MCF 10A (cell line): ENCODE measurements around the gene SLC45A1. TPM values are rescaled to one million over a fixed set of nuclear protein-coding genes. Genes with fewer than 3 reads are reported as not detected.

Experiments used
- BruUV-seq: library from RNA; stranded (reverse); fragments of 400-500 nt; replicated peaks from 2 replicates; lab custom pipeline; 2021; lab: Mats Ljungman, UMichigan
- CTCF ChIA-PET: fragments of 300-600 bp; sonication (Branson Sonifier 250); formaldehyde crosslinking; extraction: SDS; loops from one replicate; lab custom pipeline; 2021; ENCODE audit warnings: antibody characterized with exemption, inconsistent platforms; lab: Yijun Ruan, JAX
- POLR2A ChIA-PET: fragments of 300-600, 350-650 bp; sonication (Branson Sonifier 250); formaldehyde crosslinking; extraction: SDS; loops from one replicate; lab custom pipeline; 2020; ENCODE audit warnings: antibody characterized with exemption, inconsistent platforms; lab: Yijun Ruan, JAX
- DNase-seq: peaks from one replicate; pipeline ENCODE4 v3.0.0-alpha.2; 2018; ENCODE audit not compliant: unreplicated experiment
- H3K27ac Mint-ChIP-seq: one replicate; pipeline ENCODE4 v1.8.0; 2022; ENCODE audit warnings: mild to moderate bottlenecking, low read depth, mixed read lengths; ENCODE audit not compliant: unreplicated experiment
- H3K27me3 Mint-ChIP-seq: one replicate; pipeline ENCODE4 v1.8.0; 2022; ENCODE audit warnings: mixed read lengths; ENCODE audit not compliant: insufficient read depth, unreplicated experiment
- H3K36me3 Mint-ChIP-seq: one replicate; pipeline ENCODE4 v1.8.0; 2022; ENCODE audit warnings: mild to moderate bottlenecking, moderate library complexity, mixed read lengths; ENCODE audit not compliant: insufficient read depth, unreplicated experiment
- H3K4me1 Mint-ChIP-seq: one replicate; pipeline ENCODE4 v1.8.0; 2022; ENCODE audit warnings: mixed read lengths; ENCODE audit not compliant: insufficient read depth, unreplicated experiment
- H3K4me3 Mint-ChIP-seq: one replicate; pipeline ENCODE4 v1.8.0; 2022; ENCODE audit warnings: mild to moderate bottlenecking, moderate library complexity, mixed read lengths; ENCODE audit not compliant: unreplicated experiment
- H3K9me3 Mint-ChIP-seq: one replicate; pipeline ENCODE4 v1.8.0; 2022; ENCODE audit warnings: mixed read lengths; ENCODE audit not compliant: unreplicated experiment
- intact Hi-C: fragments of 100-400 bp; cut with micrococcal nuclease; formaldehyde crosslinking; loops from 2 replicates; pipeline ENCODE4 v1.14.1; 2022
- total RNA-seq: library from RNA; stranded (reverse); gene quantifications from 2 replicates; pipeline ENCODE4 v1.2.3, GENCODE V29; 2022
- TF ChIP-seq, protein P1 (sequence below): fragments of 200-600 bp; IDR thresholded peaks from one replicate; pipeline ENCODE4 v1.8.0; 2022; ENCODE audit warnings: antibody characterized with exemption, mild to moderate bottlenecking; ENCODE audit not compliant: unreplicated experiment

The SLC45A1 gene
- total RNA-seq, 1 experiment from 2014 or later, result 0.30 TPM

DNA sequence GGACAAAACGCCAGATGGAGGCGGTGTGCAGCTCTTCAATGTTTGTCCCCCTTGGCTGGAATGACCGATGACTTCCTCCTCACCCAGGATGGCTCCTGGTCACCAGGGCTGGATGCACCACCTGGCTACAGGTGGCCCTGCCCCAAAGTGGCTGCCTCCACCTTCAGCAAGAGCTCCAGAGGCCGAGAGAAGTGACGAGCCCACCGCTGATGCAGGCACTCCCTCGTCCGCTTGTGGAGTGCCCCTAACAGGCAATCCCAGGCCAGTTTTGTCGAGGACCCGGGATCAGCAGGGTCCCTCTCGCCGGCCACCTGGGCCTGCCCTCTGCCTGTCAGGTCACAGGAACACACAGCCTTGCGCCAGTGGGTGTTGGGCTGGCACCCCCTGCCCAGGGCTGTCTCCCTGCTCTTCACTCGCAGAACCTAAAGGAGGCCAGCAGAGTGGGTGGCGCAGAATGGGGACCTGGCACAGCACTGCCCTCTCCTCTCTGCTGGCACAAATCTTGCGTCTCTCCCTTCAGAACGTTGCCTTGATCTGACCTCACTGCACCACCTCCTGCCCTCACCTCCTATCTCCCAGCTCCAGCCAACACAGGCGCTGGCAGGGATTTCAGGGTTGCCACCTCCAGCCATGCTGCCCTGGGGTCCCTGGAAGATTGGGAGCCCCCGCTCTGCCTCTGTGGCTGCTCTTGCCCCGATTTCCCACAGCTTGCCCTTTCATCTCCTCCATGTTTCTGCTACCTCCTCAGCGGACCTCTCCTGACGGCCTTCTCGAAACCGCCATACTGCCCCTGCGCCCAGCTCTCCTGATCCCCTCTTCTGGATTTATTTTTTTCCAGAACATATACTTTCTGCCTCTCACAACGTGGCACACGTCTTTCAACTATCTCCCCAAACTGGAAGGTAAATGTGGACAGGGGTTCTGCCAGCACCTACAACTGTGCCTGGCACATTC, 38.6 kb downstream of the SLC45A1 start:
- Mint-ChIP-seq H3K9me3 (no peaks in the 10 kb centered on the region), H3K27ac (peak overlapping the region; percentile 71), H3K27me3 (no peaks in the 10 kb centered on the region), H3K4me3 (no peak overlapping the region), H3K36me3 (peaks cover 80% of the 10 kb centered on the region), H3K4me1 (peaks cover 5% of the 10 kb centered on the region)
- intact Hi-C loops, result no loop called here
- ChIA-PET CTCF (interaction anchor here (0.6 to 1.1 kb wide), 2 partner anchors 9 to 688 kb away, joined by 3 to 7 read pairs; no protein-coding TSS in a partner anchor), POLR2A (interaction anchor here (1.0 kb wide), 1 partner anchor 13 kb away, joined by 4 read pairs; no protein-coding TSS in a partner anchor)
- no peak for DNase-seq
- TF ChIP-seq, protein P1, sequence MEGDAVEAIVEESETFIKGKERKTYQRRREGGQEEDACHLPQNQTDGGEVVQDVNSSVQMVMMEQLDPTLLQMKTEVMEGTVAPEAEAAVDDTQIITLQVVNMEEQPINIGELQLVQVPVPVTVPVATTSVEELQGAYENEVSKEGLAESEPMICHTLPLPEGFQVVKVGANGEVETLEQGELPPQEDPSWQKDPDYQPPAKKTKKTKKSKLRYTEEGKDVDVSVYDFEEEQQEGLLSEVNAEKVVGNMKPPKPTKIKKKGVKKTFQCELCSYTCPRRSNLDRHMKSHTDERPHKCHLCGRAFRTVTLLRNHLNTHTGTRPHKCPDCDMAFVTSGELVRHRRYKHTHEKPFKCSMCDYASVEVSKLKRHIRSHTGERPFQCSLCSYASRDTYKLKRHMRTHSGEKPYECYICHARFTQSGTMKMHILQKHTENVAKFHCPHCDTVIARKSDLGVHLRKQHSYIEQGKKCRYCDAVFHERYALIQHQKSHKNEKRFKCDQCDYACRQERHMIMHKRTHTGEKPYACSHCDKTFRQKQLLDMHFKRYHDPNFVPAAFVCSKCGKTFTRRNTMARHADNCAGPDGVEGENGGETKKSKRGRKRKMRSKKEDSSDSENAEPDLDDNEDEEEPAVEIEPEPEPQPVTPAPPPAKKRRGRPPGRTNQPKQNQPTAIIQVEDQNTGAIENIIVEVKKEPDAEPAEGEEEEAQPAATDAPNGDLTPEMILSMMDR, result no peak
- BruUV-seq, result no TSS peak

DNA sequence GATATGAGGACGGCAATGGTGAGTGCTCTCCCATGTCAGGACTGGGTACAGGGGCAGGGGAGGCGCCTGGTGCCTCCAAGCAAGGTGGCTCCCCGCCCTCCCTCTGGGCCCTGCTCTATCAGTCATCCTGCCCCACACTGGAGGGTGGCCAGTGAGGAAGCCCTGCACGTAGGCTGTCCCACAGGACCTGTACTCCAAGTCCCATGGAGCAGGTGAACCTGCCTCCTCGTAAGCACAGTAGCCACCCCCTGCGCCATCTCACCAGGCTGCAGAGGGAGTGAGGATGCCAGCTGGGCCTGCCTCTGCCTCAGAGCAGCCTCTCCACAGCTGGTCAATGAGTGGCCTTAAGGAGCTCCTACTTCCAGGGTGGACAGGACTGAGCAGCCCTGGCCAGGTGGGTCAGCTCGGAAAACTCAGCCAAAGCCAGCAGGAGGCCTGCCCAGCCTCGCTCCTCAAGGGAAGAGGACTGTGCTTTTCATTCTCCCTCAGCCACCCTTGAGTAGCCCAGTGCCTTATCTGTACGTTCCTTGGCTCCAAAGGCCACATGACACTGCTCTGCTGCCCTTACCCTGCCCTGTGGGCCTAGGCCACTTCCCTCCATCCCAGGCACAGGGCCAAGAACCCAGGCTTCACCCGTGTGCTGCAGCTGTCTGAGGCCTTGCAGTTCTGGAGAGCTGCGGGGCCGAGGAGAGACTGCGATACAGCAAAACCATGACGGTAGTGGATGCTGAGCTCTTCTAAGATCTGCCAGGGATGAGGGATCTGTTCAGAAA, 39.6 kb downstream of the SLC45A1 start:
- peaks cover 5% of the 10 kb centered on the region for H3K4me1 Mint-ChIP-seq
- intact Hi-C loops, result no loop called here
- ChIA-PET POLR2A (interaction anchor here (1.0 kb wide), 1 partner anchor 14 kb away, joined by 4 read pairs; no protein-coding TSS in a partner anchor), CTCF (interaction anchor here (0.6 to 2.1 kb wide), 5 partner anchors 10 to 464 kb away, joined by 4 to 7 read pairs (median 4); no protein-coding TSS in a partner anchor)
- H3K9me3 Mint-ChIP-seq, result no peaks in the 10 kb centered on the region
- peaks cover 82% of the 10 kb centered on the region for H3K36me3 Mint-ChIP-seq
- H3K4me3 Mint-ChIP-seq, result no peak overlapping the region
- peak overlapping the region; percentile 71 for H3K27ac Mint-ChIP-seq
- no TSS peak for BruUV-seq
- no peaks in the 10 kb centered on the region for H3K27me3 Mint-ChIP-seq
- TF ChIP-seq, protein P1, result no peak
- DNase-seq, result no peak

DNA sequence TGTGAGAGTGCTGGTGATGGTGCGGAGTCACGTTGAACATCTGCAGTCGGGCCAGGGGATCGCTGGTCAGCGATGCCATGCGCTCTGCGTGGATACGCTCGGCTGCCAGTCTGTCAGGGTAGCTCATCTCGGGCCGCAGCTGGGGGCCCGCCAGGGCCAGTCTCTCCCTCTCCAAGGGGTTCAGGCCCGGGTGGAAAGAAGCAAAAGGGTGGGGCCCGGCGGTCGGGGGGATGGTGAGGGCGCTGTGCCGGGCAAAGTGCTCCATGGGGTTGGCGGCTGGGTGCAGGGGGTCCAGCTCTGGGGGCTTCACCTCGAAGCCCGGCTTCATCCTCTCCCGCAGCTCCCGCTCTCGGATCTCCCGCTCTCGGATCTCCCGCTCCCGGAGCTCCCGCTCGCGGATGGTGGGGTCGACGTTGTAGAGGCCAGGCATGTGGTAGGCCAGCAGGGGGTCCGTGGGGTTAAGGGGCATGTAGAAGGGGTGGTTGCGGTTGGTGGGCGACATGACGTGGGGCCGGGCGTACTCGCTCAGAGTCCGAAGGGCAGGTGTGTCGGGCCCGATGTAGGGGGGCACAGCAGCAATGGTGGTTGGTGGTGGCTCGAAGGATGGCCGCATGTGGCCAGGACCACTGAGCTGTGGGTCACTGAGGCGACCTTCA, 40.5 kb downstream of the SLC45A1 start:
- Mint-ChIP-seq H3K4me3 (no peak overlapping the region), H3K27me3 (no peaks in the 10 kb centered on the region), H3K27ac (no peak overlapping the region), H3K9me3 (no peaks in the 10 kb centered on the region), H3K36me3 (peaks cover 80% of the 10 kb centered on the region), H3K4me1 (peaks cover 5% of the 10 kb centered on the region)
- intact Hi-C loops, result no loop called here
- no peak for DNase-seq
- no TSS peak for BruUV-seq
- ChIA-PET CTCF (interaction anchor here (0.6 to 2.1 kb wide), 3 partner anchors 211 to 383 kb away, joined by 4 to 5 read pairs (median 4); no protein-coding TSS in a partner anchor), POLR2A (no interaction called here)
- TF ChIP-seq, protein P1, result no peak
